Measurements from ENCODE around the gene NOX3. TPM values are rescaled to one million over a fixed set of nuclear protein-coding genes. Genes with fewer than 3 reads are reported as not detected.

The NOX3 gene
- total and polyA plus RNA-seq, 2 of the 8 experiments (the other 6 are each of a cell fraction or from before 2014, with no cell fraction given) = not detected

DNA sequence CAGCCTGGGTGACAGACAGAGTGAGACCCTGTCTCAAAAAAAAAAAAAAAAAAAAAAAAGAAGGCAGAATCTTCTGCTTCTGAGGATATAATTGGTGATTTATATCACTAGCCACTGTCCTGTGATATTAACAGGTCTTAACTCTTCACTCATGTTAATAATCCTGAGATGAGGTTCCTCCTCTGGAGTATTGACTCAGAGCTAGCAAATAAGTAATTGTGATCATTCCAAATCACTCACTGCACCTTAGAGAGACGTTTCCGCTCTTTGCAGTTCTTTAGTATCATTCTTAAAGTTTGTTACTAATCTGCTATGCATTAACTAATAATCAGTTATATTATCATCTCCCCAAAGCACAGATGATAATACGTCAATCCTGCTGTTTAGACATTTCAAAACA is 41.6 kb upstream of the NOX3 start:
- POLR2A ChIA-PET (ENCODE audit: partially characterized antibody) = no interaction called here
- Histone ChIP-seq H4K8ac (ENCODE audit: extremely low read depth, insufficient read depth, low read length) (no peak overlapping the region), H3K23me2 (ENCODE audit: low read depth, low read length) (no peaks in the 10 kb centered on the region), H2BK15ac (ENCODE audit: low read length) (no peak overlapping the region), H3K4me3 (ENCODE audit: extremely low read depth in 1 of 4, insufficient read depth in 2 of 4, low read depth in 3 of 4, low read length in 4 of 4) (no peak overlapping the region), H3K56ac (replicated peaks; ENCODE audit: insufficient read length, low read depth, low read length) (no peak overlapping the region), H3K4ac (replicated peaks; ENCODE audit: insufficient read length, low read depth, low read length) (no peak overlapping the region), H3K9me3 (ENCODE audit: insufficient read depth in 2 of 2, low read depth in 1 of 2, low read length in 1 of 2) (peaks cover 0 to 3% of the 10 kb centered on the region in 2 experiments; a peak in 1 of 4 replicates), H3K9ac (replicated peaks in 1 of 4; ENCODE audit: extremely low read depth in 1 of 4, low read depth in 3 of 4, low read length in 3 of 4) (no peak overlapping the region), H3K14ac (ENCODE audit: insufficient read length) (no peak overlapping the region), H2AFZ (ENCODE audit: low read length) (no peak overlapping the region), H3K23ac (ENCODE audit: insufficient read length) (no peak overlapping the region), H3K4me2 (ENCODE audit: insufficient read depth in 1 of 2, low read depth in 2 of 2, low read length in 2 of 2) (no peak overlapping the region), H3K18ac (ENCODE audit: extremely low read depth, low read length) (no peak overlapping the region), H3K36me3 (ENCODE audit: control insufficient read depth in 2 of 4, insufficient read depth in 4 of 4, low read length in 3 of 4) (no peaks in the 10 kb centered on the region), H2BK20ac (ENCODE audit: low read length) (no peak overlapping the region), H3K4me1 (replicated peaks in 1 of 4; ENCODE audit: control insufficient read depth in 3 of 4, insufficient read depth in 4 of 4, low read length in 3 of 4) (no peaks in the 10 kb centered on the region; a peak in 1 of 7 replicates), H2AK5ac (ENCODE audit: low read depth, low read length) (no peak overlapping the region), H4K91ac (replicated peaks; ENCODE audit: insufficient read length, low read length) (no peak overlapping the region), H3K79me1 (ENCODE audit: low read depth, low read length) (no peaks in the 10 kb centered on the region), H3K79me2 (ENCODE audit: control insufficient read depth in 1 of 2, insufficient read depth in 2 of 2, low read length in 2 of 2) (no peaks in the 10 kb centered on the region), H2BK12ac (ENCODE audit: low read depth, low read length) (no peak overlapping the region), H2BK5ac (ENCODE audit: low read depth, low read length) (no peak overlapping the region), H3K27me3 (replicated peaks in 1 of 4; ENCODE audit: control insufficient read depth in 3 of 4, extremely low read depth in 1 of 4, insufficient read depth in 3 of 4, low read length in 3 of 4) (no peaks in the 10 kb centered on the region), H2BK120ac (replicated peaks; ENCODE audit: low read depth, low read length) (no peak overlapping the region), H3K27ac (ENCODE audit: low read depth, low read length) (no peak overlapping the region), H4K20me1 (replicated peaks in 1 of 2; ENCODE audit: control insufficient read depth in 1 of 2, insufficient read depth in 2 of 2, low read length in 2 of 2) (no peaks in the 10 kb centered on the region), H4K5ac (ENCODE audit: insufficient read length, low read depth, low read length) (no peak overlapping the region)
- CTCF ChIA-PET (ENCODE audit: partially characterized antibody) = interaction anchor here (0.6 to 5.6 kb wide), 6 partner anchors 11 to 170 kb away, joined by 3 to 64 read pairs (median 12); no protein-coding TSS in a partner anchor
- 90% methylated on average over 3 of the region's 3 CpGs; no CpG with 5 or more reads in 1 of the 2 experiments for WGBS, 2 experiments (ENCODE audit: extremely low coverage in 1 of 2, insufficient coverage in 1 of 2, insufficient read length in 1 of 2, insufficient replicate concordance in 2 of 2, low coverage in 1 of 2, low lambda C conversion rate in 2 of 2, missing lambda C conversion rate in 1 of 2)
- FAIRE-seq = no peak
- DNase-seq (ENCODE audit: low read depth in 1 of 2, low spot score in 2 of 2) = no peak
- TF ChIP-seq, protein P1, sequence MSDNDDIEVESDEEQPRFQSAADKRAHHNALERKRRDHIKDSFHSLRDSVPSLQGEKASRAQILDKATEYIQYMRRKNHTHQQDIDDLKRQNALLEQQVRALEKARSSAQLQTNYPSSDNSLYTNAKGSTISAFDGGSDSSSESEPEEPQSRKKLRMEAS (IDR thresholded peaks at IDR 0.05) = no peak
